NOMO-1 (cell line): ENCODE results near the gene RAPGEF4.
A peak's percentile ranks its signal among the peaks of the same experiment; 100 is the strongest.

Experiments
- DNase-seq, 2 experiments: peaks; one replicate each; lab custom pipeline; 2025; ENCODE audit not compliant: unreplicated experiment in 2 of 2; lab: John Stamatoyannopoulos, UW

The RAPGEF4 gene

DNA sequence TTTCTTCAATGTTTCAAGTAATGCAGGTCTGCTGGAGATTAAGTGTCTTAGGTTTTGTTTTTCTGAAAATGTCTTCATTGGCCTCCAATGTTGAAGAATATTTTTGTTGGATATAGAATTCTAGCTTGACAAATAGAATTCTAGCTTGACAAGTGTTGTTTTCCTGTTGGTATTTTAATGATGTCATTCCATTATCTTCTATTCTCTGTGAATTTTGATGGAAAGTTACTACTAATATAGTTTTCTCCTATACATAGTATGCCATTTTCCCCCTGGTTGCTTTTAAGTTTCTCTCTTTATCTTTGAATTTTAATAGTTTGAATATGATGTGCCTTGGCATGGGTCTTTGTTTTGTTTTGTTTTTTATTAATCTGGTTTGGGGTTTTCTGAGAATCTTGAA lies 119.9 kb downstream of the RAPGEF4 start:
- no peak for DNase-seq

GRCh38 chr2:172856606-172857005 lies 121.0 kb downstream of the RAPGEF4 start:
- DNase-seq: no peak

GRCh38 chr2:172858473-172858745 lies 122.8 kb downstream of the RAPGEF4 start:
- DNase-seq: no peak

DNA sequence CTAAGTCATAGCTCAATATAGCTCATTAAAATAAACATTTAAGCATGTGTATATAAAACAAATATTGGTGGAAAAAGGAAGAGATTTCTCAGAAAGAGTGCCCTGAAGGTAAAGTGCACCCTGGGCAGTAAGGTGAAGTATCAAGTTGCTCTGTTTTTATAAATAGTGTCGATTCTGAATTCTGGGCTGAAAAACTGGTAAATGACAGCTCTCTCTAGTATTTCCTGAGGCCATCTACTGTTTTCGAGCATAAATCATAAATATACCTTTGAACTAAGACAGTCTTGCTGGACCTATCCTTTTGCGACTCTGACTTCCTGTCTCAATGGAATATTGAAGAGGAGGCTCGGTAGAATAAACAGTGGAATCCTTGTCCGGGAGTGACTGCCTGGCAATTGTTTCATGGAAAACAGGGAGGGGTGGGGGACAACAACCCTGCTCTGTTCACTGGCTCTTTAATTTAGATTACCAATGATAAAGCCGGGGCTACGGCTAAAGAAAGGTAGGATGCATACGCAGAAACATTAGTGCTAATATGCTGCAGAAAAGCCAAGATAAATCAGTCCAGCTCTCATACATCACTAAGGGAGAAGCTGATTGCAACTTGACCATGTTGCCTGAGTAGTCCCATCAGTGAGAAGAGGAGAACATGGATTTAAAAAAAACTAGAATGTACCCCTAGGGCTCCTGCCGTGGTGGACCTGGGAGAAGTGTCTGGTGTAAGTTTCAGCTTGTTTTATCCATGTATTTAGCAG lies 124.1 kb downstream of the RAPGEF4 start:
- DNase-seq: no peak

- DNase-seq: no peak
Observed at GRCh38 chr2:172860336-172860707, 124.7 kb downstream of the RAPGEF4 start.

DNA sequence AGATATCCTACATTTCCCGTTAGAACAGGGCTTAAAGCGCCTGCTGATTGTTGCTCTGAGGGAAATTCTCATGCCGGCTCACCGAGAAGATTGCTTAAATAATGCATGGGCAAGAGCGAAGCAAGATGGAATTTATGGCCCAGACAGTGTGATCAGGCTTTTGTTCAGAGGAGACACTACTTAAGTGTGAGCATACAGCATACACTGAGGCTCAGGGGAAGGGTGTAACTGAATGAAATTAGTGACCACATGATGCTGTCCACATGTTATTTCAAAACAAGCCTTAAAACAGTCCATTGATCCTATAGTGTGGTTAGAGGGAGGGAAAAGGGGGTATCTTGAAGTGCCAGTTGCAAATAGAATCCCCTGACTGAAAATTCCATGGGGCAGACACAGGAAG lies 125.5 kb downstream of the RAPGEF4 start:
- DNase-seq: no peak

- DNase-seq: no peak
Observed at GRCh38 chr2:172861656-172862476, 126.2 kb downstream of the RAPGEF4 start.

GRCh38 chr2:172863341-172863740 lies 127.7 kb downstream of the RAPGEF4 start:
- DNase-seq: no peak

DNA sequence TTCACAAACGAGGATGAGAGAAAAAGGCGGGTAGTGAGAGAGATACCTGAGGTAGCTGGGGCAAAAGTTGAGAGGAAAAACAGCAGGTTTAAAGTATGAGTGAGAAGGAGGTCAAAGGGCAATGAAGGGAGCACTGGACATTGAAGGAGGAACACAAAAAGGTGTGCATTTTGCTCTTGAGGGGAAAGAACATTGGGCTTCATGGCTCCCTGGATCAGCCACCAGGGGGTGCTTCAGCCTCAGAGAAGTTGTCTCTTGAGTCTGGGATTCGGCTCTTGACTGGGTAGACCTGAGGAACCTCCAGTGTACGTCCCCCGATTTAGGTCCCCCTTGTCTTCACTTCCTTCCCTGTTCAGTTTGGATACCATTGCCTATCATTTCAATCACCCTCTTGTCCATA lies 128.5 kb downstream of the RAPGEF4 start:
- peak; percentile 36 to 39 for DNase-seq

- no peak for DNase-seq
Observed at GRCh38 chr2:172865422-172865821, 129.8 kb downstream of the RAPGEF4 start.

- no peak for DNase-seq
Observed at GRCh38 chr2:172869861-172870260, 134.2 kb downstream of the RAPGEF4 start.

- DNase-seq: no peak
Observed at GRCh38 chr2:172870396-172870795, 134.8 kb downstream of the RAPGEF4 start.

- no peak for DNase-seq
Observed at GRCh38 chr2:172877826-172878225, 142.2 kb downstream of the RAPGEF4 start.

DNA sequence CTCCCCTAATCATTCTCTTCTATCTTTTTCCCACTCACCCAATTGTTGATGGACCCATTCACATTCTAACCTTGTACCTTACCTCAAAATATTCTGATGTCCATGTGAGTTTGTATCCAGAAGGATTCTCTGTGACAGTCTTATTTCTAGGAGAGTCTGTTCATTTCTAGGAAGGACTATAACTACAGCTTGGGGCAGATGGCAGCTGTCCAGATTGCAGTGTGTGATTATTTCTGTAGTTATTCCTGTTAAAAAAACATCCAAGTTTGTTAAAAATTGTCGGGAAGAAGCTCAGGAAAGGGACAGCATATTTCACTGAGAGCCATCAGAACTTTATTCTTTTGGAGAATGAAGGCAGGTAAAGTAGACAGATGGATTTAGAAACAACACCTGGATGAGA lies 142.6 kb downstream of the RAPGEF4 start:
- no peak for DNase-seq

DNA sequence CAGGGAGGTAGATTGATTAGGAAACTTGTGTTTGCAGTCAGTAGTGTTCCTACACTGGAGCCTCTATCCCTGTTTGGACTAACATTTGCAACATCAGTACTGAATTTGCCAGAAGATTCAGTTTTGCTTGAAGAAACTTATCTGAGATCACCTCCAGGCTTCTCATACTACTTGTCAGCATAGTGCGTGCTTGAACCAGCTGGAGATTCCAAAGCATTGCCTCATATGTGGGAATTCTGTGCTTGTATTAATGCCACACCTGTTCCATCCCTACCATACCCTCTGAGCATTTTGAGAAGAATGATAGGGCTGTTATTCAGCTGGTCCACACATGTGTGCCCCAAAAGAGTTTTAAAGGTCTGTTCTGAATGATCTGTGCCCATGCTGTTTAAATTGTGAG lies 148.7 kb downstream of the RAPGEF4 start:
- no peak for DNase-seq

GRCh38 chr2:172885996-172886395 lies 150.4 kb downstream of the RAPGEF4 start:
- DNase-seq: no peak

- no peak for DNase-seq
Observed at GRCh38 chr2:172887280-172887679, 151.6 kb downstream of the RAPGEF4 start.

DNA sequence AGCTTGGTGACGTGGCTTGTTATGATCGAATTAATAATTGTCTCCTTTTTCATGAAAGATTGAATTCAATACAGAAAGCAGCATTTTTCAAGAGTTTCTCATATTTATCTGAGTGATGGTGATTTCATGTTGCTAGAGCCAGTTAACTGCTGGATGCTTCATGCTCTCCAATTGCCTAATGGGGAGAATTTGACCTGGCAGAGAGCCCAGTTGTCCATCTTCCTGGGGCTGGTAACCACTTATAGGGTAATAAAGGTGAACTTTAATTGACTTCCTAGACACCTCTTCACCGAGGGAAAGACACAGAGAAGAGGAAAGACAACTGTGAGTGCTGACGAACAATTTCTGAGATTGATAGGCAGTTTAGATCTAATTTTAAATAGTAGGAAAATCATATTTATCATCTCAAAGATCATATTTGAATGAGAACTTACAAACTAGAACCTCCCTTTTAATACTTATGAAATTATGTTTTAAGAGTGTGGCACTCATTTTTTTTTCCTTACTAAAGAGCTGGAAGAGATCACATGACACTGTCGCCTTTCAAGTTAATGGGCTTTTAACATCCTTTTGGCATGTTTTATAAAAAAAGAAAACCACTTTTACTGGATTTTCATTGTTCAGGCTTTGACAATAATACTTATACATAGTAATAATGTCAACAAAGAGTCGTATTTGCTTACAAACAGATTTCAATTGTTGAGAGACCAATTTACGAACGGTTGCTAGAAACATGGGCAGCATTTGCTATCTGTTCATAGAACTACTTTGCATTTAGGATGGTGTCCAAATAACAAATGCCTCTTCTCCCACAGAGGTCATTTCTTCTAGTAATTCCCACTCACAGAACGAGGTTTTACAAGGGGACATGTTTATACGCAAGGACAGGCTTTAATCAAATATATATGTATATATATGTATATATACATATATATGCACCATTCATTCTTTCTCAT lies 153.3 kb downstream of the RAPGEF4 start:
- DNase-seq: no peak

DNA sequence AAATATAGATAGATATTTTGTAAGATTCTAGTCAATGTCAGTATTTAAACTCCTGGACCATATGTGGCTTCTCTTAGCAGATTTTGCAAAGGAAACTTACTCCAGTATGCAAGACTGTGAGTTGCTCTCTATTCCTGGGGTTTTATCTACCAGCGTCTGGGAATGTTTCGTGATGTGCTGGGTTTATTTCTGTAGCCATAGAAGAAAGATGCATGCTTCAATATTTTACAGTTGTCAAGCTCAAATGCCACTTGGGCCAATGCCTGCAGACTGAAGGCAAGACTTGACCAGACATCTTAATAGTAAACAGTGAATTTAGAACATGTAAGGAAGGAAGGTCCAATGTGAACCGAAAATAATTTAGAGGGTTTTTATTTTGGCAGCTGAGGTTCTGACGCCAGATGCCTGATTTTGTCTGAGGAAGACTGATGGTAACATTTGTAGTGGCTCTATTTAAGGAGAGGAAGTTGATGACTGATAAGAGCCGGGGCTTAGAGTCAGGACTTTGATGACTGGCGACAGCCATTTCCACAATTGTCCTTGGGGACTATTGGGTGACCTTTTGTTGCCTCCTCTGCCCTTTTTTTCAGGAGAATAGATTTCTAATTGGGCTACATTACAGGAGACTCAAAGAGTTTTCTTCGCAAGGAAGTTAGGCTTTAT lies 154.3 kb downstream of the RAPGEF4 start:
- DNase-seq: no peak

GRCh38 chr2:172893111-172893510 lies 157.5 kb downstream of the RAPGEF4 start:
- no peak for DNase-seq

DNA sequence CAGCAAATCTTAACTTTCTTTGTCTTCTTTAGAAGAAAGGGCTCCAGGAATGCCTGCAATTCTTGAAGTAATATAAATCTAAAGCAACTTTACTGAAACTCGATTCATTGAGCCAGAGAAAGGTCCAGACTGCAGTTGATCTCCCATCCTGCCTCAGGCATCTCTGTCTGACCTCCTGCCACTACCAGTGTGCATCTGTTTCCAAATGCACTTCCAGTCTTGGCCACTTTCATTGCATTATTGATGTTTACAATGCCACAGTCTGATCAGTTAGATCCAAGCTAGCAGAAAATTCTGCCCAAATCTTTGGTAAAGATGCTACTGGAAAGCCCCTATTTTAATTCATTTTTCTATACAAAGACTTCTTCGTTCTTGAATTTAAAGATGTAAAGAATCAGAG lies 158.0 kb downstream of the RAPGEF4 start:
- no peak for DNase-seq
